Left kidney (tissue), 2 donors: Measurements from ENCODE around the gene ESYT1. TPM values are rescaled to one million over a fixed set of nuclear protein-coding genes. Genes with fewer than 3 reads are reported as not detected.

Source experiments
- DNase-seq: peaks from one replicate; pipeline ENCODE4 v3.0.0-alpha.2; 2013
- polyA plus RNA-seq: library from polyadenylated mRNA; unstranded; fragments of 120-200 nt; gene quantifications from one replicate; pipeline ENCODE4 v1.2.1, GENCODE V29; 2013; ENCODE audit not compliant: insufficient read length

Gene ESYT1
- polyA plus RNA-seq, 1 donor = 81.2 TPM

- DNase-seq = no peak
Measured at GRCh38 chr12:56126732-56127239, 1.3 kb upstream of the ESYT1 start.

- DNase-seq = no peak
Measured at GRCh38 chr12:56127485-56127887, 581 bp upstream of the ESYT1 start.

GRCh38 chr12:56128670-56129205 is 671 bp downstream of the ESYT1 start:
- no peak for DNase-seq

- no peak for DNase-seq
Measured at GRCh38 chr12:56129206-56129941, 1.3 kb downstream of the ESYT1 start.

GRCh38 chr12:56129942-56130495 is 2.0 kb downstream of the ESYT1 start:
- no peak for DNase-seq

GRCh38 chr12:56130876-56131275 is 2.8 kb downstream of the ESYT1 start:
- DNase-seq = no peak

DNA sequence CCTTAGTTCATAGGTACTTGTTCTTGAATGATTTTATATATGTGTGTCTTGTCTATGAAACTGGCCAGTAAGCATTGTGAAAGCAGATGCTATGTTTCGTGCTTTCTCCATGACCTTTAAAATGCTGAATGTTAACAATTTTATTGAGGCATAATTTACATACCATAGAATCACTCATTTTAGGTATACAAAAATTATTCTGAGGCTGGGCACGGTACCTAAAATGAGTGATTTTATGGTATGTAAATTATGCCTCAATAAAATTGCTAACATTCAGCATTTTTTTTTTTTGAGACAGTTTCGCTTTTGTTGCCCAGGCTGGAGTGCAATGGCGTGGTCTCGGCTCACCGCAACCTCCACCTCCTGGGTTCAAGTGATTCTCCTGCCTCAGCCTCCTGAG is 6.8 kb downstream of the ESYT1 start:
- no peak for DNase-seq

DNA sequence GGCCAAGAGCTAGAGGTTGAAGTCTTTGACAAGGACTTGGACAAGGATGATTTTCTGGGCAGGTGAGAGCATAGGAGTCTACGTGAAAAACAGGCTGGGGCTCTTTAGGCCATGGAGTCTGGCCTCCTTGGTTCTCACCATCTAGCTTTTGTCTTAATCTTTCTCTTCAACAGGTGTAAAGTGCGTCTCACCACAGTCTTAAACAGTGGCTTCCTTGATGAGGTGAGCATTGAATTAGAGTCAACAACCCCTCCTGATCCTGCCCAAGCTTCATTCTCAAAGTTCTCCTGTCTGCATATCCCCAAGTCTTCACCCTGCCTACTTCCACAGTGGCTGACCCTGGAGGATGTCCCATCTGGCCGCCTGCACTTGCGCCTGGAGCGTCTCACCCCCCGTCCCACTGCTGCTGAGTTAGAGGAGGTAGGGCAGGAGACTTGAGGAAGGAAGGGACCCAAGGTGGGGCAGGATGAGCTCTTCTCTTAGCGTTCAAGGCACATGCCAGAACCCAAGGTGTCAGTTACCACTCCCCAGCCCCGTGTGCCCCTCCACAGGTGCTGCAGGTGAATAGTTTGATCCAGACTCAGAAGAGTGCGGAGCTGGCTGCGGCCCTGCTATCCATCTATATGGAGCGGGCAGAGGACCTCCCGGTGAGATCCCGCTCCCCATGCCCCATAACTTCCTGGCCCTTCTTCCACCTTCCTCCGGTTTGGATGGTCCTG is 9.9 kb downstream of the ESYT1 start:
- DNase-seq = no peak

GRCh38 chr12:56141946-56142784 is 14.1 kb downstream of the ESYT1 start:
- no peak for DNase-seq

- no peak for DNase-seq
Measured at GRCh38 chr12:56143217-56143616, 15.2 kb downstream of the ESYT1 start.

DNA sequence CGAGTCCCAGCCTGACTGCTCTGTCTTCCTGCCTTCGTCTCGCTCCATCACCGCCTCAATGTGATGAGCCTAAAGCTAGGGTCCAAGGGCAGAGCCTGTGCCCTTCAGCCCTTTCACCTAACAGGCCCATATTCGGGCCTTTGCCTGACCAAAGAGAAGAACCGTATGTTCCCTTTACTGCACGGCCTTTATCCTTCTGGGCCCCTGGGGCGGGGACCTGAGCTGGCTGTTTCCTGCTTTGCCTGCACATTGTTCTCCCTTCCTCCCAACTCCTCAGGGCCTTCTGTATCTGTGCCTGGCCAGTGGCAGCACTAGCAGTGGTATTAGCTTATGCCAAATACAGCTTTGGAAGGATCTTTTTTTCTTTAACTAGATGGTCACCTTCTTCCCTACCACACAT is 15.8 kb downstream of the ESYT1 start:
- DNase-seq = no peak

- DNase-seq = no peak
Measured at GRCh38 chr12:56145217-56145616, 17.1 kb downstream of the ESYT1 start.

GRCh38 chr12:56146492-56147460 is 18.7 kb downstream of the ESYT1 start:
- DNase-seq = no peak

DNA sequence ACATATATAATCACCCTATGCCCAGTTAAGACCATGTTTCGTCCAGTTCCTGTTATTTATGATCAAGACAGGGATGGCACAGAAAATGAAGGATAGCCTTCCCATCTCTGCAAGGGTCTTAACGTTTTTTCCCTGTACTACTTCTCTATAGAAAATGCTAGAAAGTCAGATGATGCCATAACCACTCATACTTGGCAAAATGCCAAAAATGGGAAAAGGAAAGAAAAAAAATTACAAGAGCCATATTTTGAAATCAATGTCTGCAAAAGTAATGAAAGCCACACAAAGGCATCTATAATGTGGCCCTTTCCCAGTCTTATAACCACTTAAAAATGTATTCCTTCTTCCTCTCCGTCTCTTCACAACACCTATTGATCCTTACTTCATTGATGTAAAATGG is 22.5 kb downstream of the ESYT1 start:
- no peak for DNase-seq

- DNase-seq = peak; percentile 49
Measured at GRCh38 chr12:56151672-56152131, 23.6 kb downstream of the ESYT1 start.

GRCh38 chr12:56152132-56152755 is 24.2 kb downstream of the ESYT1 start, which contains the start of gene MYL6B:
Gene MYL6B (plus strand): TSS chr12:56152587. CDS start chr12:56153919, 1,332 bp downstream.
- peak; percentile 93 for DNase-seq

- DNase-seq = no peak
Measured at GRCh38 chr12:56152756-56153677, 24.9 kb downstream of the ESYT1 start.

GRCh38 chr12:56153678-56154065 is 25.6 kb downstream of the ESYT1 start:
- no peak for DNase-seq

GRCh38 chr12:56154246-56154771 is 26.2 kb downstream of the ESYT1 start:
- DNase-seq = no peak
